SU-DHL-6 (cell line): Measurements from ENCODE around the gene DOCK10.

ENCODE experiments used
- EZH2phosphoT487 ChIP-seq: fragments of 200-600 bp; sonication (generic), shearing (Covaris generic); conservative IDR thresholded peaks from 2 replicates; pipeline ENCODE4 v1.6.1; 2018; ENCODE audit warnings: mild to moderate bottlenecking, antibody characterized with exemption, low read length, moderate library complexity, mixed read lengths
- TF ChIP-seq, protein P1 (sequence below): fragments of 200-600 bp; sonication (generic); IDR thresholded peaks from one replicate; pipeline ENCODE4 v1.5.1; 2017; ENCODE audit warnings: antibody characterized with exemption, mild to moderate bottlenecking, low read length, moderate library complexity; ENCODE audit not compliant: insufficient read depth, poor library complexity, severe bottlenecking

DNA sequence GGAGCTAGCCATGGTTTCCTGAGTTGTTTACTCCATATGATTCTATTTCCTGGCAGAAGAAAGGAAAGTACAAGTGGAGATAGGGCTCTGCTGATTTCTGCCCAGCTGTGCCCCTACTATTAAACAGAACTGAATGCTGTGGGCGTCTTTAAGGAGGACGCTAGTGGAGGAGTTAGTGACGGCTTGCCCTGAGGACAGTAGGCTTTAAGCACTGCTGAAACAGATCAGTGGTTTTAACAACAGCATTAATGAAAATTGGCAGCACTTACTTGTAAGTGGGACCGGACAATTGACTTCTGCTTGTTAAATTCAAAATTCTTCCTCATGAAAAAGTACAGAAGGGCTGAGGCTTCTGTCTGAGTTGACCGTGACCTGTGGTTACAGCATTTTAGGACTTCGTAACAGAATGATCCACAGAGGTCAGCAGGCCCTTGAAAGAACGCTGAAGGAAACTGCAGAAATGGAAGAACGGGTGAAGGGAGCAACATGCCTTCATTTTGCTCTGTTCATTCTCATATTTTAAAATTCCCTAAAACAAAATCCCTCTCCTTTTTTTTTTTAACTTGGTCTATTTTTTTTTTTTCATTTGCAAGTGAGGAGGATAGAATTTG is 245.5 kb downstream of the DOCK10 start:
- TF ChIP-seq EZH2phosphoT487, result no peak
- TF ChIP-seq, protein P1, sequence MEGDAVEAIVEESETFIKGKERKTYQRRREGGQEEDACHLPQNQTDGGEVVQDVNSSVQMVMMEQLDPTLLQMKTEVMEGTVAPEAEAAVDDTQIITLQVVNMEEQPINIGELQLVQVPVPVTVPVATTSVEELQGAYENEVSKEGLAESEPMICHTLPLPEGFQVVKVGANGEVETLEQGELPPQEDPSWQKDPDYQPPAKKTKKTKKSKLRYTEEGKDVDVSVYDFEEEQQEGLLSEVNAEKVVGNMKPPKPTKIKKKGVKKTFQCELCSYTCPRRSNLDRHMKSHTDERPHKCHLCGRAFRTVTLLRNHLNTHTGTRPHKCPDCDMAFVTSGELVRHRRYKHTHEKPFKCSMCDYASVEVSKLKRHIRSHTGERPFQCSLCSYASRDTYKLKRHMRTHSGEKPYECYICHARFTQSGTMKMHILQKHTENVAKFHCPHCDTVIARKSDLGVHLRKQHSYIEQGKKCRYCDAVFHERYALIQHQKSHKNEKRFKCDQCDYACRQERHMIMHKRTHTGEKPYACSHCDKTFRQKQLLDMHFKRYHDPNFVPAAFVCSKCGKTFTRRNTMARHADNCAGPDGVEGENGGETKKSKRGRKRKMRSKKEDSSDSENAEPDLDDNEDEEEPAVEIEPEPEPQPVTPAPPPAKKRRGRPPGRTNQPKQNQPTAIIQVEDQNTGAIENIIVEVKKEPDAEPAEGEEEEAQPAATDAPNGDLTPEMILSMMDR, result no peak
